HCT116 (cell line): ENCODE measurements around the gene SYNDIG1.

Experiments
- CEBPB ChIP-seq: IDR thresholded peaks from 2 replicates; pipeline ENCODE4 v1.6.1; 2012; ENCODE audit warnings: low read depth
- CTCF ChIP-seq, 3 experiments: fragments of 200-600 bp in 1 of 3; sonication (generic) in 1 of 3; IDR thresholded peaks in 2 of 3; conservative IDR thresholded peaks in 1 of 3; 2 replicates each; pipeline ENCODE4 v1.5.1; 2012 to 2017; ENCODE audit warnings: low read depth in 2 of 3, low read length in 2 of 3, antibody characterized with exemption in 1 of 3, borderline replicate concordance in 1 of 3, control low read depth in 1 of 3, mild to moderate bottlenecking in 1 of 3, mixed read lengths in 1 of 3, mixed run types in 1 of 3, moderate library complexity in 1 of 3; ENCODE audit not compliant: insufficient read depth in 1 of 3
- EZH2 ChIP-seq: fragments of 200-600 bp; sonication (generic); IDR thresholded peaks from 2 replicates; pipeline ENCODE4 v1.6.1; 2017; ENCODE audit warnings: antibody characterized with exemption, mixed run types
- FOSL1 ChIP-seq: IDR thresholded peaks from 2 replicates; pipeline ENCODE4 v1.6.1; 2012; ENCODE audit warnings: low read depth
- JUND ChIP-seq: IDR thresholded peaks from 2 replicates; pipeline ENCODE4 v1.6.1; 2012
- POLR2A ChIP-seq: IDR thresholded peaks from 2 replicates; pipeline ENCODE4 v1.7.0; 2011; ENCODE audit warnings: borderline replicate concordance; ENCODE audit not compliant: insufficient read depth, insufficient read length; ENCODE audit errors: extremely low read depth
- POLR2AphosphoS5 ChIP-seq: IDR thresholded peaks from 2 replicates; pipeline ENCODE4 v1.6.1; 2011; ENCODE audit warnings: mild to moderate bottlenecking, low read depth, low read length, moderate library complexity
- RAD21 ChIP-seq: IDR thresholded peaks from 2 replicates; pipeline ENCODE4 v1.6.1; 2012; ENCODE audit warnings: low read depth, mild to moderate bottlenecking
- SRF ChIP-seq: IDR thresholded peaks from 2 replicates; pipeline ENCODE4 v1.6.1; 2012; ENCODE audit warnings: low read depth
- YY1 ChIP-seq: IDR thresholded peaks from 2 replicates; pipeline ENCODE4 v1.6.1; 2011; ENCODE audit warnings: low read length, low read depth, moderate library complexity, mild to moderate bottlenecking; ENCODE audit not compliant: insufficient replicate concordance; ENCODE audit errors: extremely low read depth
- ZFX ChIP-seq: fragments of 450-650 bp; IDR thresholded peaks from 2 replicates; pipeline ENCODE4 v1.6.1; 2017

- TF ChIP-seq CTCF (IDR thresholded peaks at IDR 0.05 in 2 of 3, conservative IDR thresholded peaks at IDR 0.05 in 1 of 3; ENCODE audit: borderline replicate concordance in 1 of 3, insufficient read depth in 1 of 3, low read depth in 2 of 3, low read length in 2 of 3), result no peak
- no peak for TF ChIP-seq FOSL1
- no peak for TF ChIP-seq EZH2
- TF ChIP-seq POLR2A, result no peak
- TF ChIP-seq JUND, result no peak
- no peak for TF ChIP-seq RAD21
- no peak for TF ChIP-seq CEBPB
- no peak for TF ChIP-seq SRF
- TF ChIP-seq ZFX, result no peak
- TF ChIP-seq POLR2AphosphoS5, result no peak
- no peak for TF ChIP-seq YY1
Observed at GRCh38 chr20:24669701-24670100, 200.3 kb downstream of the SYNDIG1 start.
